ENCODE data around the gene ZNF749.
A peak's percentile ranks its signal among the peaks of the same experiment; 100 is the strongest.
"Not testable (repeated sequence)": the region's sequence is repeated elsewhere in the genome, so short reads cannot be mapped to it uniquely, and the experiment has no call there.

ZNF749 gene

GRCh38 chr19:57466489-57466888 is 31.4 kb downstream of the ZNF749 start:
- no peak for DNase-seq

- no peak for DNase-seq
Observed at GRCh38 chr19:57473646-57474045, 38.5 kb downstream of the ZNF749 start.

DNA sequence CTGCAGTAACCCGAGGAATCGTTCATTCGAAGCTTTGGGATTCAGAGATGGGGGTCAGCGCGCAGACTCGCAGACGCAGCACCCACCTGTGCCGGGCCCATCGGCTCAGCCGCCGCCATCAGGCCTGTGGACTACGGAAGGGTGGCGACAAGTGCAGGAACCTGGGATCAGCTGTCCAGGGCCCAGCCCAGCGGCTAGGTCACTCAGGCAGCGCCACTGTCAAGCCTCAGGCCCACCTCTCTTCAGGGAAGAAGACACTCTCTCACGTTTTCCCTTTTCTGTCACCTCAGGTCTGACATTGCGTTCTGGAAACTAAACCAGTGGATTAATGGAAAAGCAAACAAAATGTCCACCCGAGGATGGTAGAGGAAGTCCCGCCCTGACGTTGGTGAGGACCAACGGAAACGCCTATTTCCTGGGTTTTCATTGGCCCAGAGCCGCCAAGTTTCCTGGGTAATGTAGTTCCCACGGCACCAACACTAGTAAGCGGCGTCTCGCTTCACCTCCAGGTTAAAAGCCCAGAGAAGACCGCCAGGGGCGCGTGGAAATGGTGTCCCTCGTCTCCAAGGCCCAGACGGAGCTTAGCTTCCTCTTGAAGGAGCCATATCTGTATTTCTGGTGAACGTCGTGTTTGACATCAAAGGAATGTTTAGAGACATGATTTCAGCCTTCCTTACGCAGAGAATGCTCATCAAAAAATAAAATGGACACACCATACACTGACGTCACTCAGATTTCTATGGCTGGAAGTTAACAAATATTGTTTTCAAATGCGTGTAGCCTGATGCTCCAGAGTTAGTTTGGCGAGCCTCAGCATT is 42.3 kb downstream of the ZNF749 start, which contains the start of gene ZNF772:
ZNF772 (minus strand) TSS at position 376 of the 818 bp plus-strand sequence; CDS start at position 119, 257 bp downstream.
- peak; percentile 85 for DNase-seq

DNA sequence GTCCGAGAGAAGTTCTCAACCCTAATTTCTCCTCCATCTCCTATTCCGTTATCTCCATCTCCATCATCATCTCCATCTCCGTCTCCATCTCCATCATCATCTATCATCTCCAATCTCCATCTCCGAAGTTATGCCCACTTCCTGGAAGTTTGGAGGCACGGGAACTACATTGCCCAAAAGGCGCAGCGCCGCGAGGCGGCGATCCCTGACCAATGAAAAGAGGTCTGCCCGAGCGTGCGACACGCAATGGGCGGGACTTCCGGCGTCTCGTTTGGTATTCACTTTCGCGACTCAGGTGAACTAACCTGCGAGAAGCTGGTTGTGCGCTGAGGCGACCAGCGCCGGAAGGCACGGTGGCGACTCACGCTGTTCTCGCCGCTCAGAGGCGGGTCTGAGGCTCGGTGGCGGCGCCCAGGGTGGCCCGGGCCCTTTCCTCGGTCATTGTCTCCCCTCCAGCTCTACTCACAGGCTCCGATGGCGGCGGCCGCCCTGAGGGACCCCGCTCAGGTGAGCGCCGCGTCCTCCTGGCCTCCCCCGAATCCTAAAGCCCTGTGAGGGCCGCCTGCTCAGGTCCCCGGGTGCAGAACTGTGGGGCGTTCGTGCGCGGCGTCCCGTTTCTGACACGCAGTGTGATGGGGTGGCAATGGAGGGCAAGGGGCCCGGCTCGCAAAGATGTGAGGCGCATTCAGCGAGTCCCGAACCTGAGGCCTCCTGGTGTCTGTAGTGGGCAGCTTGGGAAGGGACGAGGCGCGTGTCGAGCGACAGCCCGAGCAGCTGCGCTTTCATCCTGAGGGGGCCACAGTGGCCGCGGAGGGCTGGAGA is 52.6 kb downstream of the ZNF749 start, which contains the start of gene ZNF419:
ZNF419 (plus strand) TSS at position 274 of the 822 bp plus-strand sequence; CDS start at position 475, 201 bp downstream.
- peak; percentile 75 for DNase-seq

- not testable (repeated sequence) for DNase-seq
Observed at GRCh38 chr19:57488299-57488644, 53.1 kb downstream of the ZNF749 start.

All from NCI-H1436 treated with DMSO at 0.1 percent for 48 hours (cell line).